HepG2 (cell line): Measurements from ENCODE around the gene MZT1. TPM values are rescaled to one million over a fixed set of nuclear protein-coding genes. Genes with fewer than 3 reads are reported as not detected.

Source experiments
- ETV6 ChIP-seq: sonication (generic); formaldehyde crosslinking; conservative IDR thresholded peaks from 2 replicates; pipeline ENCODE4 v1.4.0; 2020; ENCODE audit warnings: missing genetic modification reagents
- NFE2 ChIP-seq: sonication (generic); formaldehyde crosslinking; IDR thresholded peaks from 2 replicates; pipeline ENCODE4 v1.4.0; 2020; ENCODE audit warnings: missing genetic modification reagents
- POLR2AphosphoS2 ChIP-seq: IDR thresholded peaks from 2 replicates; pipeline ENCODE4 v1.6.1; 2011; ENCODE audit warnings: low read depth, low read length, improper control_type of control experiment
- STAG1 ChIP-seq: sonication (generic); formaldehyde crosslinking; IDR thresholded peaks from 2 replicates; pipeline ENCODE4 v1.4.0; 2020; ENCODE audit warnings: missing genetic modification reagents
- TBX3 ChIP-seq: fragments of 450-650 bp; IDR thresholded peaks from 2 replicates; pipeline ENCODE4 v1.6.1; 2017; ENCODE audit warnings: antibody characterized with exemption, mild to moderate bottlenecking, inconsistent platforms, borderline replicate concordance
- TMF1 ChIP-seq: sonication (generic); formaldehyde crosslinking; IDR thresholded peaks from 2 replicates; pipeline ENCODE4 v1.8.1; 2022; ENCODE audit warnings: low read depth, missing genetic modification reagents
- ZBTB3 ChIP-seq: sonication (generic); formaldehyde crosslinking; IDR thresholded peaks from 2 replicates; pipeline ENCODE4 v1.4.0; 2020; ENCODE audit warnings: low read depth, mild to moderate bottlenecking, moderate library complexity, missing genetic modification reagents, borderline replicate concordance
- polyA plus RNA-seq, 8 experiments: library from polyadenylated mRNA; depleted of rRNA in 3 of 8; stranded (reverse) in 7 of 8; unstranded in 1 of 8; fragments of >200 nt; fragmentation: Illumina TruSeq in 4 of 8; extraction: Trizol in 4 of 8; gene quantifications; 2 replicates each; pipeline versions ENCODE4 v1.2.1 to v1.2.3, GENCODE V29; 2011 to 2016; ENCODE audit warnings: low read depth in 4 of 8, missing spikeins in 1 of 8, mixed read lengths in 1 of 8; ENCODE audit not compliant: insufficient read depth in 1 of 8
- total RNA-seq, 5 experiments: library from RNA; depleted of rRNA; stranded (reverse); fragments of >200 nt; fragmentation: Illumina TruSeq; extraction: Trizol; gene quantifications; 2 replicates each; pipeline ENCODE4 v1.2.3, GENCODE V29; 2016; ENCODE audit warnings: low read depth in 1 of 5
- TF ChIP-seq, protein P1 (sequence below), 2 experiments: fragments of 450-650 bp in 1 of 2; sonication (generic) in 1 of 2; formaldehyde crosslinking; IDR thresholded peaks; 2 replicates each; pipeline versions ENCODE4 v1.5.0 to v1.8.0; 2020 to 2022; ENCODE audit warnings: mild to moderate bottlenecking in 1 of 2, missing genetic modification reagents in 1 of 2
- TF ChIP-seq, protein P2 (sequence below): sonication (generic); formaldehyde crosslinking; IDR thresholded peaks from 2 replicates; pipeline ENCODE4 v1.5.0; 2020; ENCODE audit warnings: missing genetic modification reagents
- TF ChIP-seq, protein P3 (sequence below): sonication (generic); formaldehyde crosslinking; IDR thresholded peaks from 2 replicates; pipeline ENCODE4 v1.8.1; 2023; ENCODE audit warnings: mild to moderate bottlenecking, missing genetic modification reagents, borderline replicate concordance
- TF ChIP-seq, protein P4 (sequence below): sonication (generic); formaldehyde crosslinking; IDR thresholded peaks from 2 replicates; pipeline ENCODE4 v1.5.1; 2020; ENCODE audit warnings: mild to moderate bottlenecking, missing genetic modification reagents, borderline replicate concordance
- TF ChIP-seq, protein P5 (sequence below): sonication (generic); formaldehyde crosslinking; IDR thresholded peaks from 2 replicates; pipeline ENCODE4 v1.5.1; 2020; ENCODE audit warnings: mild to moderate bottlenecking, missing genetic modification reagents, moderate library complexity
- TF ChIP-seq, protein P6 (sequence below), 2 experiments: sonication (generic) in 1 of 2; formaldehyde crosslinking in 1 of 2; IDR thresholded peaks; 2 replicates each; pipeline versions ENCODE4 v1.6.1 to v1.9.0; 2014 to 2022; ENCODE audit warnings: antibody characterized with exemption in 1 of 2, borderline replicate concordance in 1 of 2, inconsistent platforms in 1 of 2, low read depth in 1 of 2, missing genetic modification reagents in 1 of 2

The MZT1 gene
- total and polyA plus RNA-seq, 2 of the 13 experiments (the other 11 are each of a cell fraction or from before 2014, with no cell fraction given), result 11.7 to 17.2 TPM

- TF ChIP-seq, protein P1, sequence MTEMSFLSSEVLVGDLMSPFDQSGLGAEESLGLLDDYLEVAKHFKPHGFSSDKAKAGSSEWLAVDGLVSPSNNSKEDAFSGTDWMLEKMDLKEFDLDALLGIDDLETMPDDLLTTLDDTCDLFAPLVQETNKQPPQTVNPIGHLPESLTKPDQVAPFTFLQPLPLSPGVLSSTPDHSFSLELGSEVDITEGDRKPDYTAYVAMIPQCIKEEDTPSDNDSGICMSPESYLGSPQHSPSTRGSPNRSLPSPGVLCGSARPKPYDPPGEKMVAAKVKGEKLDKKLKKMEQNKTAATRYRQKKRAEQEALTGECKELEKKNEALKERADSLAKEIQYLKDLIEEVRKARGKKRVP (CRISPR knock-in tag; IDR thresholded peaks at IDR 0.05), result peak in 1 of 2 experiments; percentile 92; a peak in 2 of 4 replicates
- TF ChIP-seq, protein P2, sequence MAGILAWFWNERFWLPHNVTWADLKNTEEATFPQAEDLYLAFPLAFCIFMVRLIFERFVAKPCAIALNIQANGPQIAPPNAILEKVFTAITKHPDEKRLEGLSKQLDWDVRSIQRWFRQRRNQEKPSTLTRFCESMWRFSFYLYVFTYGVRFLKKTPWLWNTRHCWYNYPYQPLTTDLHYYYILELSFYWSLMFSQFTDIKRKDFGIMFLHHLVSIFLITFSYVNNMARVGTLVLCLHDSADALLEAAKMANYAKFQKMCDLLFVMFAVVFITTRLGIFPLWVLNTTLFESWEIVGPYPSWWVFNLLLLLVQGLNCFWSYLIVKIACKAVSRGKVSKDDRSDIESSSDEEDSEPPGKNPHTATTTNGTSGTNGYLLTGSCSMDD, result no peak
- TF ChIP-seq STAG1 (CRISPR knock-in tag) (no peak), POLR2AphosphoS2 (no peak), ETV6 (no peak), TMF1 (peak; percentile 99), ZBTB3 (0 out of 2 replicates have a peak, but pooled peaks have one; percentile 30), NFE2 (CRISPR knock-in tag) (no peak), TBX3 (no peak)
- TF ChIP-seq, protein P3, sequence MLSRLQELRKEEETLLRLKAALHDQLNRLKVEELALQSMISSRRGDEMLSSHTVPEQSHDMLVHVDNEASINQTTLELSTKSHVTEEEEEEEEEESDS (CRISPR knock-in tag), result peak; percentile 97
- TF ChIP-seq, protein P4, sequence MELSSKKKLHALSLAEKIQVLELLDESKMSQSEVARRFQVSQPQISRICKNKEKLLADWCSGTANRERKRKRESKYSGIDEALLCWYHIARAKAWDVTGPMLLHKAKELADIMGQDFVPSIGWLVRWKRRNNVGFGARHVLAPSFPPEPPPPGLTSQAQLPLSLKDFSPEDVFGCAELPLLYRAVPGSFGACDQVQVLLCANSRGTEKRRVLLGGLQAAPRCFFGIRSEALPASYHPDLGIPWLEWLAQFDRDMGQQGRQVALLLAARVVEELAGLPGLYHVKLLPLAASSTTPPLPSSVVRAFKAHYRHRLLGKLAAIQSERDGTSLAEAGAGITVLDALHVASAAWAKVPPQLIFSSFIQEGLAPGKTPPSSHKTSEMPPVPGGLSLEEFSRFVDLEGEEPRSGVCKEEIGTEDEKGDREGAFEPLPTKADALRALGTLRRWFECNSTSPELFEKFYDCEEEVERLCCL, result peak; percentile 66; the same call in 1 of the 2 replicates
- TF ChIP-seq, protein P5, sequence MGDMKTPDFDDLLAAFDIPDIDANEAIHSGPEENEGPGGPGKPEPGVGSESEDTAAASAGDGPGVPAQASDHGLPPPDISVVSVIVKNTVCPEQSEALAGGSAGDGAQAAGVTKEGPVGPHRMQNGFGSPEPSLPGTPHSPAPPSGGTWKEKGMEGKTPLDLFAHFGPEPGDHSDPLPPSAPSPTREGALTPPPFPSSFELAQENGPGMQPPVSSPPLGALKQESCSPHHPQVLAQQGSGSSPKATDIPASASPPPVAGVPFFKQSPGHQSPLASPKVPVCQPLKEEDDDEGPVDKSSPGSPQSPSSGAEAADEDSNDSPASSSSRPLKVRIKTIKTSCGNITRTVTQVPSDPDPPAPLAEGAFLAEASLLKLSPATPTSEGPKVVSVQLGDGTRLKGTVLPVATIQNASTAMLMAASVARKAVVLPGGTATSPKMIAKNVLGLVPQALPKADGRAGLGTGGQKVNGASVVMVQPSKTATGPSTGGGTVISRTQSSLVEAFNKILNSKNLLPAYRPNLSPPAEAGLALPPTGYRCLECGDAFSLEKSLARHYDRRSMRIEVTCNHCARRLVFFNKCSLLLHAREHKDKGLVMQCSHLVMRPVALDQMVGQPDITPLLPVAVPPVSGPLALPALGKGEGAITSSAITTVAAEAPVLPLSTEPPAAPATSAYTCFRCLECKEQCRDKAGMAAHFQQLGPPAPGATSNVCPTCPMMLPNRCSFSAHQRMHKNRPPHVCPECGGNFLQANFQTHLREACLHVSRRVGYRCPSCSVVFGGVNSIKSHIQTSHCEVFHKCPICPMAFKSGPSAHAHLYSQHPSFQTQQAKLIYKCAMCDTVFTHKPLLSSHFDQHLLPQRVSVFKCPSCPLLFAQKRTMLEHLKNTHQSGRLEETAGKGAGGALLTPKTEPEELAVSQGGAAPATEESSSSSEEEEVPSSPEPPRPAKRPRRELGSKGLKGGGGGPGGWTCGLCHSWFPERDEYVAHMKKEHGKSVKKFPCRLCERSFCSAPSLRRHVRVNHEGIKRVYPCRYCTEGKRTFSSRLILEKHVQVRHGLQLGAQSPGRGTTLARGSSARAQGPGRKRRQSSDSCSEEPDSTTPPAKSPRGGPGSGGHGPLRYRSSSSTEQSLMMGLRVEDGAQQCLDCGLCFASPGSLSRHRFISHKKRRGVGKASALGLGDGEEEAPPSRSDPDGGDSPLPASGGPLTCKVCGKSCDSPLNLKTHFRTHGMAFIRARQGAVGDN, result peak; percentile 95
- TF ChIP-seq, protein P6, sequence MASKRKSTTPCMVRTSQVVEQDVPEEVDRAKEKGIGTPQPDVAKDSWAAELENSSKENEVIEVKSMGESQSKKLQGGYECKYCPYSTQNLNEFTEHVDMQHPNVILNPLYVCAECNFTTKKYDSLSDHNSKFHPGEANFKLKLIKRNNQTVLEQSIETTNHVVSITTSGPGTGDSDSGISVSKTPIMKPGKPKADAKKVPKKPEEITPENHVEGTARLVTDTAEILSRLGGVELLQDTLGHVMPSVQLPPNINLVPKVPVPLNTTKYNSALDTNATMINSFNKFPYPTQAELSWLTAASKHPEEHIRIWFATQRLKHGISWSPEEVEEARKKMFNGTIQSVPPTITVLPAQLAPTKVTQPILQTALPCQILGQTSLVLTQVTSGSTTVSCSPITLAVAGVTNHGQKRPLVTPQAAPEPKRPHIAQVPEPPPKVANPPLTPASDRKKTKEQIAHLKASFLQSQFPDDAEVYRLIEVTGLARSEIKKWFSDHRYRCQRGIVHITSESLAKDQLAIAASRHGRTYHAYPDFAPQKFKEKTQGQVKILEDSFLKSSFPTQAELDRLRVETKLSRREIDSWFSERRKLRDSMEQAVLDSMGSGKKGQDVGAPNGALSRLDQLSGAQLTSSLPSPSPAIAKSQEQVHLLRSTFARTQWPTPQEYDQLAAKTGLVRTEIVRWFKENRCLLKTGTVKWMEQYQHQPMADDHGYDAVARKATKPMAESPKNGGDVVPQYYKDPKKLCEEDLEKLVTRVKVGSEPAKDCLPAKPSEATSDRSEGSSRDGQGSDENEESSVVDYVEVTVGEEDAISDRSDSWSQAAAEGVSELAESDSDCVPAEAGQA (IDR thresholded peaks at IDR 0.05; ENCODE audit: low read depth), result peak; percentile 79
- TF ChIP-seq, protein P6 (CRISPR knock-in tag; IDR thresholded peaks at IDR 0.05; ENCODE audit: borderline replicate concordance), result no peak
These were observed at the start of gene MZT1, which contains the start of gene BORA (continued) for GRCh38 chr13:72727417-72728289.
